Measurements from ENCODE around the gene LSM3. TPM values are rescaled to one million over a fixed set of nuclear protein-coding genes. Genes with fewer than 3 reads are reported as not detected.

Gene LSM3
- total RNA-seq, 4 donors from 2014 or later: 4.8 to 7.9 (median 5.8) TPM

DNA sequence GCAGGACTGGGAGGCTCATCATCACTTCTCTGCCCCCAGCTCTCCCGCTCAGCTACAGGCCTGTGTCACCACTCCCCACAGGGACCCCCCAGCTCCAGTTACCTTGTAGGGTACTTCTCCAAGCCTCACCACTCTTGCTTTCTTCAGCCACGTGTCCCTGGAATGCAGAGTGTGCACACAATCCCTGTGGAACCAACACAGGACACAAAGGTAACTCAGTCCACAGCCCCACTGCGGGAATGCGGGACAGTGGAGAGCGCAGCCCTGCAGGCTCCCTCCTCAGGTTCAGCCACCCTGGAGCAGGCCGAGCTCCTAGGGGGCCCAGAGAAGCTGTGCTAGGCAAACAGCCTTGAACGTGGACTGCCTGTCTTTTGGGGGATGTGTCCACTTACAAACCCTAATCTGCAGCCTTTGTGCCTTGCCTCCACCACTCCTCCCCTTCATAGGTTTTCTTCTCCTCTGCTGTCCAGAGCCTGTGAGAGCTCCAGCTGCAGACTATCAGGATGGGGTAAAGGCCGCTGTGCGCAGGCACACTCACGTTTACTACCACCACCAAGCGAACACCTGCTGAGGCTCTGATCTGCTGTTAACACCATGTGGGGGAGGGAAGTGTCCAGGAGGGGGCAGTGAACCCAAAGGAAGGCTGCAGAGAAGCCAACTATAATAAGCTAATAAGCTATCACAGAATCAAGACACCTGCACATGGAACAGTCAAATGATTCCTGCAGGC lies 26.2 kb upstream of the LSM3 start:
- peaks cover 0 to 12% (median 0%) of the 10 kb centered on the region in 4 donors for H3K4me1 ChIP-seq
- H3K27ac ChIP-seq: no peak overlapping the region
- 77 to 79% methylated on average over 11 of the region's 11 CpGs for WGBS, 2 donors
- no peak for TF ChIP-seq POLR2A (IDR thresholded peaks at IDR 0.05)
- TF ChIP-seq, protein P1, sequence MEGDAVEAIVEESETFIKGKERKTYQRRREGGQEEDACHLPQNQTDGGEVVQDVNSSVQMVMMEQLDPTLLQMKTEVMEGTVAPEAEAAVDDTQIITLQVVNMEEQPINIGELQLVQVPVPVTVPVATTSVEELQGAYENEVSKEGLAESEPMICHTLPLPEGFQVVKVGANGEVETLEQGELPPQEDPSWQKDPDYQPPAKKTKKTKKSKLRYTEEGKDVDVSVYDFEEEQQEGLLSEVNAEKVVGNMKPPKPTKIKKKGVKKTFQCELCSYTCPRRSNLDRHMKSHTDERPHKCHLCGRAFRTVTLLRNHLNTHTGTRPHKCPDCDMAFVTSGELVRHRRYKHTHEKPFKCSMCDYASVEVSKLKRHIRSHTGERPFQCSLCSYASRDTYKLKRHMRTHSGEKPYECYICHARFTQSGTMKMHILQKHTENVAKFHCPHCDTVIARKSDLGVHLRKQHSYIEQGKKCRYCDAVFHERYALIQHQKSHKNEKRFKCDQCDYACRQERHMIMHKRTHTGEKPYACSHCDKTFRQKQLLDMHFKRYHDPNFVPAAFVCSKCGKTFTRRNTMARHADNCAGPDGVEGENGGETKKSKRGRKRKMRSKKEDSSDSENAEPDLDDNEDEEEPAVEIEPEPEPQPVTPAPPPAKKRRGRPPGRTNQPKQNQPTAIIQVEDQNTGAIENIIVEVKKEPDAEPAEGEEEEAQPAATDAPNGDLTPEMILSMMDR (IDR thresholded peaks at IDR 0.05): no peak
- TF ChIP-seq EP300 (IDR thresholded peaks at IDR 0.05): no peak
- H3K9me3 ChIP-seq: no peaks in the 10 kb centered on the region
- H3K27me3 ChIP-seq: no peaks in the 10 kb centered on the region
- no peak overlapping the region for H3K4me3 ChIP-seq
- H3K36me3 ChIP-seq: peaks cover 0 to 92% (median 15%) of the 10 kb centered on the region in 3 donors
- DNase-seq (ENCODE audit: low spot score in 2 of 2): no peak

DNA sequence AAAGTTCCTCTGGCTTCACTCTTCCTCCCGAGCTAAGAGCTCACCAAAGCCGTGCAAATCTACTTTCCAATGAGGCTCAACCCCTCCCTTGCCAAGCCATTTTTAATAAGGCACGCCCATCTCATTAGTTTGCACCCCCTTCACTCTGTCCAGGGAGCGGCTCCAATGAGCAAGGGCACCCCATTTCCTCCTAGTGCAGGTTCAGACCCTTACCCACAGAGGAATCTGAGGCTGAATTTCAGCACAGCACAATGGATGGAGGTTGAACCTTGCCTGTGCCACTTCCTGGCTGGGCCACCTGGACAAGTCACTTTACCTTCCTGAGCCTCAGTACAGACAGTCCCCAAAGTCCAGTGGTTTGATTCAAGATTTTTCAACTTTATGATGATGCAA lies 25.7 kb upstream of the LSM3 start:
- TF ChIP-seq POLR2A (IDR thresholded peaks at IDR 0.05) (no peak), EP300 (IDR thresholded peaks at IDR 0.05) (no peak)
- TF ChIP-seq, protein P1 (IDR thresholded peaks at IDR 0.05): no peak
- 82 to 84% methylated on average over 4 of the region's 4 CpGs for WGBS, 2 donors

DNA sequence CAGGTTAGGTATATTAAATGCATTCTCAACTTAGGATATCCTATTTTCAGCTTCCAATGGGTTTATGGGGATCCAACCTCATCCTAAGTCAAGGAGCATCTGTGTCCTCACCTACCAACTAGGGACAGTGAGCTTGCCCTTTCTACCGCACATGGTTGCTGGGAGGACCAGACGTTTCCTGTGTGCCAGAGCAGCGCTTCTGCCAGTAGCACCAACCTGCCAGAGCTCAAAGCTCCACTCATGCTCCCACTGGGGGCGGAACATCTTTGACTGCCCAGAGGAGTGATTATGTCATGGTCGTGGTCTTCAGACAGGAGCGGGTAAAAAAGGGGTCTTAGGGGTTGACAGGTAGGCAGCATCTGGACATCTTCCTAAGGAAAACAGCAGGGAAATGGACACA lies 25.0 kb upstream of the LSM3 start:
- no peaks in the 10 kb centered on the region for H3K27me3 ChIP-seq
- no peak for TF ChIP-seq POLR2A (IDR thresholded peaks at IDR 0.05)
- peaks cover 5 to 92% (median 28%) of the 10 kb centered on the region in 3 donors for H3K36me3 ChIP-seq
- peaks cover 0 to 4% (median 0%) of the 10 kb centered on the region in 4 donors for H3K4me1 ChIP-seq
- 90 to 94% methylated on average over 6 of the region's 6 CpGs for WGBS, 2 donors
- DNase-seq (ENCODE audit: low spot score in 2 of 2): no peak
- no peak overlapping the region for H3K27ac ChIP-seq
- no peak overlapping the region for H3K4me3 ChIP-seq
- H3K9me3 ChIP-seq: no peaks in the 10 kb centered on the region

More for the DNA sequence above, 25.7 kb upstream of the LSM3 start:
- Histone ChIP-seq H3K4me3 (no peak overlapping the region), H3K27ac (no peak overlapping the region), H3K4me1 (peaks cover 0 to 7% (median 0%) of the 10 kb centered on the region in 4 donors), H3K27me3 (no peaks in the 10 kb centered on the region), H3K9me3 (no peaks in the 10 kb centered on the region), H3K36me3 (peaks cover 0 to 92% (median 21%) of the 10 kb centered on the region in 3 donors)
- DNase-seq (ENCODE audit: low spot score in 2 of 2): no peak

DNA sequence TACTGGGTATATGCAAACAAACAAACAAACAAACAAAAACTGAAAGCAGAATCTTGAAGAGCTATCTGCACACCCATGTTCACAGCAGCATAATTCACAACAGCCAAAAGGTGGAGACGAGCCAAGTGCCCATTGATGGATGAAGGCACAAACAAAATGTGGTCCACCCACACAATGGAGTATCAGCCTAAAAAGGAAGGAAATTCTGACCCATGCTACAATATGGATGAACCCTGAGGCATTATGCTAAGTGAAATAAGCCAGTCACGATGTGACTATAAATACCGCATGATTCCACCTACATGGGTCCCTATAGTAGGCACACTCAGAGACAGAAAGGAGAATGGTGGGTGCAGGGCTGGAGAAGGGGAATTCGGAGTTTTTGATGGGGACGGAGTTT lies 24.3 kb upstream of the LSM3 start:
- no peak overlapping the region for H3K4me3 ChIP-seq
- no peak for DNase-seq (ENCODE audit: low spot score in 2 of 2)
- no peaks in the 10 kb centered on the region for H3K27me3 ChIP-seq
- H3K27ac ChIP-seq: no peak overlapping the region
- TF ChIP-seq, protein P1 (IDR thresholded peaks at IDR 0.05): no peak
- TF ChIP-seq POLR2A (IDR thresholded peaks at IDR 0.05) (no peak), EP300 (IDR thresholded peaks at IDR 0.05) (no peak)
- peaks cover 5 to 92% (median 33%) of the 10 kb centered on the region in 3 donors for H3K36me3 ChIP-seq
- WGBS, 2 donors: 78 to 79% methylated on average over 5 of the region's 5 CpGs
- peaks cover 0 to 4% (median 0%) of the 10 kb centered on the region in 4 donors for H3K4me1 ChIP-seq
- H3K9me3 ChIP-seq: no peaks in the 10 kb centered on the region

DNA sequence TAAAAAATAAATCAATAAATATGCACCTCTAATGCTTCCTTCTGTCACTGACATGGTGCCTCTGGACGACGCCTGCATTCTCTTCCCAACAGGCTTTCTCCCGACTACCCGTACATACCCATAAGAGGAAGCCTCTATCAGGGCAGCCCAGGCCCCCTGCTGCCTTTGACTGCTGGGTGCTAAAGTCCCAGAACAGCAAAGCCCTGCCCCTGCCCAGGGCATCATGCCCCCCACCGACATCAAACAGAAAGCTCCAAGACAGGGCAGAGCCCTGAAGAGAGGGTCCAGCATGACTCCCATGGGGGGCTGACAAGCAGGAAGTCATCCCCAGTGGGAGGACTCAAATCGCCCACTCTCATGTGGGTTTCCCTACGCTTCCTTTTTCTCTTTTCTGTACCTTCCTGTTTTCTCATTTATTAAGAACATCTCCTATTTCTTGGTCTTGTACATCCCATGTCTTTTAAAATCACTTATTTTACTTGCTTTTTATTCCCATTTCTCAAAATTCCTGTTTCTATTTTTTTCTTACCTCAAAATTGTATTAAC lies 23.6 kb upstream of the LSM3 start:
- DNase-seq (ENCODE audit: low spot score in 2 of 2): no peak
- Histone ChIP-seq H3K4me3 (no peak overlapping the region), H3K27ac (no peak overlapping the region), H3K27me3 (no peaks in the 10 kb centered on the region), H3K4me1 (peaks cover 0 to 4% (median 0%) of the 10 kb centered on the region in 4 donors), H3K9me3 (no peaks in the 10 kb centered on the region), H3K36me3 (peaks cover 5 to 93% (median 38%) of the 10 kb centered on the region in 3 donors)
- 84 to 91% methylated on average over 7 of the region's 7 CpGs for WGBS, 2 donors
- TF ChIP-seq POLR2A (IDR thresholded peaks at IDR 0.05): no peak
- TF ChIP-seq, protein P1 (IDR thresholded peaks at IDR 0.05): no peak
- no peak for TF ChIP-seq EP300 (IDR thresholded peaks at IDR 0.05)
